Measurements from ENCODE around the gene POLR3E.

- TF ChIP-seq POLR2A (IDR thresholded peaks at IDR 0.05): no peak
- no peak for TF ChIP-seq CTCF (IDR thresholded peaks at IDR 0.05)
These were observed 24.8 kb downstream of the POLR3E start for GRCh38 chr16:22322021-22322471.

All from tibial nerve (tissue), 3 donors.